Parathyroid adenoma (tissue), 2 donors: ENCODE results near the gene LTBP1.
"Not testable (repeated sequence)": the region's sequence is repeated elsewhere in the genome, so short reads cannot be mapped to it uniquely, and the experiment has no call there.

Experiments
- H2AFZ ChIP-seq: fragments of 300-600 bp; sonication (generic); one replicate; pipeline ENCODE4 v1.7.0; 2017; ENCODE audit warnings: antibody characterized with exemption, mild to moderate bottlenecking
- H3K27ac ChIP-seq: fragments of 300-600 bp; sonication (generic); one replicate; pipeline ENCODE4 v1.7.0; 2017
- H3K27me3 ChIP-seq: fragments of 300-600 bp; sonication (generic); one replicate; pipeline ENCODE4 v1.7.0; 2017; ENCODE audit warnings: low read length; ENCODE audit not compliant: control insufficient read depth, insufficient read depth
- H3K36me3 ChIP-seq: fragments of 300-600 bp; sonication (generic); one replicate; pipeline ENCODE4 v1.7.0; 2017; ENCODE audit warnings: low read length; ENCODE audit not compliant: control insufficient read depth, insufficient read depth
- H3K4me1 ChIP-seq: fragments of 300-600 bp; sonication (generic); one replicate; pipeline ENCODE4 v1.7.0; 2017; ENCODE audit warnings: control low read depth
- H3K4me2 ChIP-seq: fragments of 300-600 bp; sonication (generic); one replicate; pipeline ENCODE4 v1.7.0; 2017; ENCODE audit warnings: low read length
- H3K4me3 ChIP-seq: fragments of 300-600 bp; sonication (generic); one replicate; pipeline ENCODE4 v1.7.0; 2017; ENCODE audit warnings: low read depth, low read length
- H3K79me2 ChIP-seq: fragments of 300-600 bp; sonication (generic); one replicate; pipeline ENCODE4 v1.7.0; 2017; ENCODE audit warnings: control low read depth
- H3K9ac ChIP-seq: fragments of 300-600 bp; sonication (generic); one replicate; pipeline ENCODE4 v1.7.0; 2017; ENCODE audit warnings: mild to moderate bottlenecking
- H3K9me3 ChIP-seq: fragments of 300-600 bp; sonication (generic); one replicate; pipeline ENCODE4 v1.7.0; 2017; ENCODE audit warnings: low read length; ENCODE audit not compliant: control insufficient read depth
- TF ChIP-seq, protein P1 (sequence below): fragments of 300-600 bp; sonication (generic); IDR thresholded peaks from one replicate; pipeline ENCODE4 v1.7.0; 2017; ENCODE audit warnings: antibody characterized with exemption, mild to moderate bottlenecking
- donor health status: primary hyperparathyroidism.

LTBP1 gene

GRCh38 chr2:33052361-33052735, 105.6 kb downstream of the LTBP1 start:
- no peaks in the 10 kb centered on the region for H3K27me3 ChIP-seq
- no peak overlapping the region for H3K4me2 ChIP-seq
- no peaks in the 10 kb centered on the region for H3K79me2 ChIP-seq
- TF ChIP-seq, protein P1, sequence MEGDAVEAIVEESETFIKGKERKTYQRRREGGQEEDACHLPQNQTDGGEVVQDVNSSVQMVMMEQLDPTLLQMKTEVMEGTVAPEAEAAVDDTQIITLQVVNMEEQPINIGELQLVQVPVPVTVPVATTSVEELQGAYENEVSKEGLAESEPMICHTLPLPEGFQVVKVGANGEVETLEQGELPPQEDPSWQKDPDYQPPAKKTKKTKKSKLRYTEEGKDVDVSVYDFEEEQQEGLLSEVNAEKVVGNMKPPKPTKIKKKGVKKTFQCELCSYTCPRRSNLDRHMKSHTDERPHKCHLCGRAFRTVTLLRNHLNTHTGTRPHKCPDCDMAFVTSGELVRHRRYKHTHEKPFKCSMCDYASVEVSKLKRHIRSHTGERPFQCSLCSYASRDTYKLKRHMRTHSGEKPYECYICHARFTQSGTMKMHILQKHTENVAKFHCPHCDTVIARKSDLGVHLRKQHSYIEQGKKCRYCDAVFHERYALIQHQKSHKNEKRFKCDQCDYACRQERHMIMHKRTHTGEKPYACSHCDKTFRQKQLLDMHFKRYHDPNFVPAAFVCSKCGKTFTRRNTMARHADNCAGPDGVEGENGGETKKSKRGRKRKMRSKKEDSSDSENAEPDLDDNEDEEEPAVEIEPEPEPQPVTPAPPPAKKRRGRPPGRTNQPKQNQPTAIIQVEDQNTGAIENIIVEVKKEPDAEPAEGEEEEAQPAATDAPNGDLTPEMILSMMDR: no peak
- no peaks in the 10 kb centered on the region for H3K9me3 ChIP-seq
- H3K4me1 ChIP-seq: no peaks in the 10 kb centered on the region
- no peak overlapping the region for H3K27ac ChIP-seq
- no peak overlapping the region for H2AFZ ChIP-seq
- no peak overlapping the region for H3K4me3 ChIP-seq
- no peak overlapping the region for H3K9ac ChIP-seq
- no peaks in the 10 kb centered on the region for H3K36me3 ChIP-seq

GRCh38 chr2:33052795-33053194, 106.0 kb downstream of the LTBP1 start:
- not testable (repeated sequence) for H3K79me2 ChIP-seq, H3K36me3 ChIP-seq, H2AFZ ChIP-seq, H3K9me3 ChIP-seq, H3K27me3 ChIP-seq, H3K4me2 ChIP-seq, H3K4me3 ChIP-seq, H3K4me1 ChIP-seq, H3K9ac ChIP-seq, H3K27ac ChIP-seq

- H3K36me3 ChIP-seq: no peaks in the 10 kb centered on the region
- H3K27me3 ChIP-seq: no peaks in the 10 kb centered on the region
Measured at GRCh38 chr2:33056170-33056569, 109.4 kb downstream of the LTBP1 start.

GRCh38 chr2:33057307-33058028, 110.7 kb downstream of the LTBP1 start:
- not testable (repeated sequence) for H3K79me2 ChIP-seq, H3K9me3 ChIP-seq, H3K27me3 ChIP-seq, H3K4me3 ChIP-seq, H3K4me1 ChIP-seq, H2AFZ ChIP-seq, H3K9ac ChIP-seq, H3K4me2 ChIP-seq, H3K27ac ChIP-seq, H3K36me3 ChIP-seq

More at GRCh38 chr2:33056170-33056569, 109.4 kb downstream of the LTBP1 start:
- Histone ChIP-seq H3K4me1 (no peaks in the 10 kb centered on the region), H3K9ac (no peak overlapping the region), H3K27ac (no peak overlapping the region), H3K4me3 (no peak overlapping the region), H3K4me2 (no peak overlapping the region), H3K79me2 (no peaks in the 10 kb centered on the region), H2AFZ (no peak overlapping the region), H3K9me3 (no peaks in the 10 kb centered on the region)
- TF ChIP-seq, protein P1: no peak

- Histone ChIP-seq H3K27ac (no peak overlapping the region), H2AFZ (no peak overlapping the region), H3K4me1 (no peaks in the 10 kb centered on the region), H3K27me3 (no peaks in the 10 kb centered on the region), H3K9ac (no peak overlapping the region), H3K79me2 (no peaks in the 10 kb centered on the region), H3K36me3 (no peaks in the 10 kb centered on the region), H3K4me3 (no peak overlapping the region), H3K4me2 (no peak overlapping the region), H3K9me3 (no peaks in the 10 kb centered on the region)
- TF ChIP-seq, protein P1: no peak
Measured at GRCh38 chr2:33058716-33059470, 112.1 kb downstream of the LTBP1 start.
